ELF-1 (cell line): ENCODE results near the gene SPAG4.

ENCODE experiments used
- DNase-seq: peaks from one replicate; pipeline ENCODE4 v3.0.0-alpha.2; 2016; ENCODE audit warnings: low read depth, low spot score

The SPAG4 gene

GRCh38 chr20:35599776-35600120 is 15.9 kb upstream of the SPAG4 start:
- no peak for DNase-seq

DNA sequence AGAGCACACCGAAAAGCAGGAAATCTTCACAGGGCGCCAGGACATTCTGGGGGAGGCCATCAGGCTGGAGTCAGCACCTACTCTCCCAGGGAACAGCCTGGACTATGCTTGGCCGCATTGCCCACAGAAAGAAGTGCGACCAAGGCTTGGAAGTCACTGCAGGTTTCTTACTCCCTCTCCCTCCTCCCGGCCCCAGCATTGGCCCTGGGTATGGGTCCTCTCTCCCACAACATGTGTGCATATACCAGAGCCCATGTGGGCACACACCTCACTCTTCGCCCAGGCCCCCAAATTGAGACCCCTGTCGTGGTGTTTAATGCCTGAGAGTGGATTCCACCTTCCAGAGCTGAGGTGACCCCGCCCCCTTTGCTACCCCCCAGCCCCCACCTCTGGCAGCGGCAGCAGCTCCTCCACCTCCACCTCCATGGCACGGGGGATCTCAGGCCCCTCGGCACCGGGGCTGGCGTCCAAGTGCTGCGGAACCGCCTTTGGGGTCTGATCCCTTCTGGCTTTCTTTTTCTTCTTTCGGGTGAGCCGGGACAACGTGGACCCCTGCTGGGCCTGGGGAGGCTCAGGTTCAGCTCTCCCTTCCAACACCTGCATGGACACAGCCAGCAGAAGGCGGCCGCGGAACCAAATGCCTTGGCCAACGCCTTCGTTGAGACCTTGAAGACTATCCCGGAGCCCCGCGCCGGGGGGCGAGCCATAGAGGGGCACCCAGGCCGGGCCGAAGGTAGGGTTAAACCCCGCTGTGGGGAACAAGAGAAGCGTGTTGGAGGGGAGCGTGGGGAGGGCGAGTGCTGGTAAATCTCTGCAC is 15.2 kb upstream of the SPAG4 start:
- peak; percentile 31 for DNase-seq

DNA sequence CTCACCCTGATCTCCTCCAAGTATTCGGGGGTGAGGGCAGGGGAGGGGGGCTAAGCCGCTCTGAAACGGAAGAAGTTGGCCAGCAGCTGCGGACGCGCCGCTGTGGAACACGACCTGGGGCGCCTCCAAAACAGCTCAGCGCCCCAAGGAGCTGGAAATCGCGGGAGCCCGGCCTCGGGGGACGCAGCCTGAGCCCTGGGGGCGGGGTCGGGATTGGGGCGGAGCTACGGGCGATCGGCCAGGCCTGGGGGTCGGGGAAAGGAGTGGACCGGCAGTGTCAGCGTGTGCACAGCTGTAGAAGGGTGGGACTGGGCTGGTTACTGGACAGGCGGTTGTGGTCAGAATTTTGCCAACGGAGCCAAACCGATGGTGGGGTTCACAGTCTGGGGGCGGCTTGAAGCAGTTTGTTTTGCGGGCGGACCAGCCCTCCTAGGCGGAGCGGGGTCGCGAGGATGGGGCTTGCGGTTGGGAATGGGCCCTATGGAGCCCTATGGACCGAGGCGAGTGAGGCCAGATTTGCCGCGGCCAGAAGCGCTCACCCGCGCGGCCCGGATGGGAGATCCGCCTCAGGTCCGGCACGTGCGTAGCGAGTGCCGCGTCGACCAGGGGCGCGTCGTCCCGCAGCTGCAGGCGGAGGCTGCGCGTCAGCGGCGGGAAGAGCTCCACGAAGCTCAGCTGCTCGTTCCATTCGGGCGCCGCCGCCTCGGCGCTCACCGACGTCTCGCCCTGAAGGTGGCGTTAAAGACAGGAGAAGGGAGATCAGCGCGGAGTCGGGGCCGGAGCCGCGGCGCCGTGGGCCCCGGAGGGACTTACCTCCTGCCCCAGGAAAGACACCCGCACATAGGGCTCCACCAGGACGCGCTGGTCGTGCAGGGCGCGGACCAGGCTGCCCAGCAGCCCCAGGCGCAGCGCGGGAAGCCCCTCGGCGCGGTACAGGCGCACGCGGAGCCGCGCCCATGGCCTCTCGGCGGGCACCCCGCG is 14.3 kb upstream of the SPAG4 start:
- peak; percentile 88 for DNase-seq

- no peak for DNase-seq
Observed at GRCh38 chr20:35601990-35602389, 13.6 kb upstream of the SPAG4 start.

- no peak for DNase-seq
Observed at GRCh38 chr20:35602851-35603495, 12.7 kb upstream of the SPAG4 start.

GRCh38 chr20:35603695-35604448 is 11.8 kb upstream of the SPAG4 start:
- DNase-seq, result no peak

GRCh38 chr20:35604449-35604747 is 11.2 kb upstream of the SPAG4 start:
- peak; percentile 56 for DNase-seq

- no peak for DNase-seq
Observed at GRCh38 chr20:35606127-35606526, 9.5 kb upstream of the SPAG4 start.

- DNase-seq, result no peak
Observed at GRCh38 chr20:35607003-35607735, 8.5 kb upstream of the SPAG4 start.

- DNase-seq, result peak; percentile 32
Observed at GRCh38 chr20:35610833-35611427, 4.7 kb upstream of the SPAG4 start.

DNA sequence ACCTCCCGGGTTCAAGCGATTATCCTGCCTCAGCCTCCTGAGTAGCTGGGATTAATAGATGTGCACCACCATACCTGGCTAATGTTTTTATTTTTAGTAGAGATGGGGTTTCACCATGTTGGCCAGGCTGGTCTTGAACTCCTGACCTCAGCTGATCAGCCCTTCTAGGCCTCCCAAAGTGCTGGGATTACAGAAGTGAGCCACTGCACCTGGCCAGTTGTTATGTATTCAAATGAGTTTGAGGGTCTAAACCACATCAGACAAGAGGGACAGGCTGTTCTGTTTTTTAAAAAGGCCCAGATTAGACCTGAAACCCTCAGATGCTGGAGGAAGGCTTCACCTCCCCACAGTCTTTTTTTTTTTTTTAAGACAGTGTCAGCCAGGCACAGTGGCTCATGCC is 4.1 kb upstream of the SPAG4 start:
- no peak for DNase-seq

DNA sequence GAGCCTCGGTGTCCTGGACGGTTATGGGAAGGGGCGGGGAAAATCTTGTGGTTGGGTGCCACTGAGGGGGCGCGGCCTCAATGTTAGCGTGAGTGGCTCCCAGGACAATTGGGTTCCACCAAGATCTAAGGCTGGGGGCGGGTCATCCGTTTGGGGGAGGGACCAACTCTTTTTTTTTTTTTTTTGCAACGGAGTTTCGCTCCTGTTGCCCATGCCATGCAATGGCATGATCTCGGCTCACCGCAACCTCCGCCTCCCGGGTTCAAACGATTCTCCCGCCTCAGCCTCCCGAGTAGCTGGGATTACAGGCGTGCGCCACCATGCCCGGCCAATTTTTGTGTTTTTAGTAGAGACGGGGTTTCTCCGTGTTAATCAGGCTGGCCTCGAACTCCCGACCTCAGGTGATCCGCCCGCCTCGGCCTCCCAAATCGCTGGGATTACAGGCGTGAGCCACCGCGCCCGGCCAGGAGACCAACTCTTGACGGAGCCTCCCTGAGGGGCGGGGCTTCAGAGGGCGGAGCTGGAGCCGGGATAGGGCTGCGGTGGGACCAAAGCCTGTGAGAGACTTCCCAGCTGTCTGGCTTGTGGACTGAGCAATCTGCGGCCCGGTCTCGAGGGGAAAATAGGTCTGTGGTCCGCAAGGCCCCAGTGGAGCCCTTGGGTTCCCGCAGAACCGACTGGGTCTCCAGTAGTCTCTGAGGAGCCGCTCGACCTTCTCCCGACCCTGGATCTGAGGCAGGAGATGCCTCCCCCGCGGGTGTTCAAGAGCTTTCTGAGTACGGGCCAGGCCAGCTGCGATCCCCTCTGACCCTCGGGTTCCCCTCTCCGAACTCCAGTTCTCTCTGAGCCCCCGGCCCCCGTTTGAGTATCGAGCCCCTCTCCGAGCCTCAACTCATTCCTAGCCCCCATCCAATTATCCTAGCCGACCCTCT is 1.1 kb downstream of the SPAG4 start:
- DNase-seq, result peak; percentile 99

DNA sequence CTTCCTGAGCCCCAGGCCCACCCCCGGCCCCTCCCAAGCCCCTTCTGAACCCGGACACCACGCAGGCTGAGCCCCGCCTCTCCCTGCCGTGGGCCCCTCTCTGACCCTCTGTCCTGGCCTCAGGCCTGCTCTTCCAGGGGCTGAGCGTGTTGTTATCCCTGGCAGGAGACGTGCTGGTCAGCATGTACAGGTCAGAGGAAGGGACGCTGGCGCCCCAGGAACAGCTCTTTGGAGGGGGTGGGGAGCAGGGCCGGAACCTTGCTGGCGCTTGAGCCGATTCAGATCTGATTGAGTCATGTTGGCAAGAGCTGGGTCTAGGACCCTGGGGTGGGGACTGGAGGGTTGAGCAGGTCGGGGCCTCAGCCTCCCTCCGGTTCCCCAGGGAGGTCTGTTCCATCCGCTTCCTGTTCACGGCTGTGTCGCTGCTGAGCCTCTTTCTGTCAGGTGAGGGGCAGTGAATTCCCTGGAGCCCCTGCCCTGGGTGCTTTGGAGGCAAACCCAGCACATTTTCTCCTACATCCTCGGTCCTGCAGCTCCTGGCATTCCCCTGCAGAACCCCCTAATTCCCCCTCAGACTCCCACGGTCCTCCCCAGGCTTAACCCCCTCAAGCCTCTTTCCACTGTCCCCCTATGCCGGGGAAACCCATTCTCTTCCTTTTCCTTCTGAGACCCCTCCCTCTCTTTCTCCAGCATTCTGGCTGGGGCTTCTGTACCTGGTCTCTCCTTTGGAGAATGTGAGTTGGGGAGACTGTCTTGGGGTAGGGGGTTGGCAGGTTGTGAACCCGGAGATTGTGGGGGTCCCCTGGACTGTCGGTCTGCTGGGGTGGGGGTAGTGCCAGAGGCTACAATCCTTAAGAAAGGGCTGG is 2.0 kb downstream of the SPAG4 start:
- peak; percentile 86 for DNase-seq

- peak; percentile 33 for DNase-seq
Observed at GRCh38 chr20:35618263-35619131, 2.9 kb downstream of the SPAG4 start.

GRCh38 chr20:35619196-35620095 is 3.8 kb downstream of the SPAG4 start:
- peak; percentile 96 for DNase-seq

DNA sequence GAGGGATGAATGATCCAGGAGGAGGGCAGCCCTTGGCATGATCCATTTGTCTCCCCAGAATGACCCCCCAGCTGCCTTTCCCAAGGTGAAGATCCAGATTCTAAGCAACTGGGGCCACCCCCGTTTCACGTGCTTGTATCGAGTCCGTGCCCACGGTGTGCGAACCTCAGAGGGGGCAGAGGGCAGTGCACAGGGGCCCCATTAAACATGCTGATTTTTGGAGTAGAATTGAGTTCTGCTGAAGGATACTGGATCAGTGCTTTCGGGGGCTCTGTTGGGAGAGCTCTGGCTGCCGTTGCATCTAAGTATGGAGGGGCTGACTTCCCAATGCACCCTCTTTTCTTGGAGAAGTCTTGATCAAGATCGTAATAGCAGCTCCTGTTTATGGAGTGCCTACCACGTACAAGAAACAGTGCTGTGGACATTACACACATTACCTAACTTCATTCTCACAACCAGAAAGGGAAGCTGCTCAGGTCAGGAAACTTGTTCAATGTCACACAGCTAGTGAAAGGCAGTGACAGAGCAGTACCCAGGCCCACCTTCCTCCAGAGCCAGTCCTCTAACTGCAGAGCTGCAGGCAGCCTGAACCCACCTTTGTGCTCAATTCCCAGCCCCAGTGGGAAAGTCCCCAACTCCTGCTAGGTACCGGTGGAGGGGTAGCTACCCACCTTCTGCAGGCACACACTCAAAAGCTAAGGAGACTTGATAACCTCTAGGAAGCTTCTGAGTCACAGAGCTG is 5.4 kb downstream of the SPAG4 start:
- DNase-seq, result no peak
